ENCODE measurements around the gene C1QTNF7.

The C1QTNF7 gene, protein sequence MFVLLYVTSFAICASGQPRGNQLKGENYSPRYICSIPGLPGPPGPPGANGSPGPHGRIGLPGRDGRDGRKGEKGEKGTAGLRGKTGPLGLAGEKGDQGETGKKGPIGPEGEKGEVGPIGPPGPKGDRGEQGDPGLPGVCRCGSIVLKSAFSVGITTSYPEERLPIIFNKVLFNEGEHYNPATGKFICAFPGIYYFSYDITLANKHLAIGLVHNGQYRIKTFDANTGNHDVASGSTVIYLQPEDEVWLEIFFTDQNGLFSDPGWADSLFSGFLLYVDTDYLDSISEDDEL

GRCh38 chr4:15427701-15428100 is at the start of gene C1QTNF7:
Gene C1QTNF7 (plus strand): TSS chr4:15428033. CDS start chr4:15435744, 7,711 bp downstream.
- no peak for DNase-seq (ENCODE audit: low read depth in 2 of 2)

GRCh38 chr4:15378062-15378461 is 49.8 kb upstream of the C1QTNF7 start:
- no peak for DNase-seq (ENCODE audit: low read depth in 2 of 2)

GRCh38 chr4:15378493-15378892 is 49.3 kb upstream of the C1QTNF7 start:
- DNase-seq (ENCODE audit: low read depth in 2 of 2) = no peak

DNA sequence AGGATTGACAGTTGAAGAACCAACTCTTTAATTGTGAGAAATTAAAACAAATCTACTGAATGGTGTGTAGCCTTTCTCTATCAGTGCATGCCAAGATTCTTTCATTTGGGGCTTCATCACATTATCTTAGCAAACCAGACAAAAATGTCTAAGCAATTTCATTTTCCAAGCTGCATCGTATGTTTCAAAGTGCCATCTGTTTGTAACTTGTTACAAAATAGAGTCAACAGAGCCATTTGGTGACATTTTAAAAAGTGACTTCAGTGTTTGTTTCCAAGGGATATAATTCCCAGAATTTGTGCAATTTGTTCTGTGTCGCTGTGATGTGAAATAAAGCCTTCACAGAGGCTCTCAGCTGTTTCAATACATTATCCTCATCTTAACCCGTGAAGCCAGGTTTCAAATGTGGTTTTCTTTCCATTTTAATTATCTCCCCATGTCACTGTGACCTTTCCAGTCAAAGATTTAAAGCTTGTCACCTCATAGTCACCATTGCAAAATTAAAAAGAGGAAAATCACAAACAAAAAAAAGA is 46.0 kb upstream of the C1QTNF7 start:
- no peak for DNase-seq (ENCODE audit: low read depth in 2 of 2)

GRCh38 chr4:15382669-15383273 is 45.1 kb upstream of the C1QTNF7 start:
- DNase-seq (ENCODE audit: low read depth in 2 of 2) = no peak

DNA sequence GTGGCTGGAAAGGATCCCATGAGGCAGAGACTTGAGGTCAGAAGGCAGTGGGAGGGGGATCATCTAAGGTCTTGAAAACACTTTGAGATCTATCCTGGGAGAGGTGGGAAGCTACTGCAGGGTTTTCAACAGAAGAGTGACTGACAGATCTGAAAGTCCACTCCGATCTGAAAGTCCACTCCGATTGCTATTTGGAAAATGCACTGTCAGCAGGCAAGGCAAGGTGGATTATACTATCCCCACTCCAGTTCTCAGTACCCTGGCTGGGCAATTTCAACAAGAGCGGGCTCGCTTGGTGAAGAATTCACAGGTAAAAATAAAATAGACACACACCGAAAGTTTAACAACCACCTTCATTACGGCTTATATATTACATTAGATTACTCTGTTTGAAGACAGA is 42.3 kb upstream of the C1QTNF7 start:
- no peak for DNase-seq (ENCODE audit: low read depth in 2 of 2)

GRCh38 chr4:15385928-15386327 is 41.9 kb upstream of the C1QTNF7 start:
- no peak for DNase-seq (ENCODE audit: low read depth in 2 of 2)

DNA sequence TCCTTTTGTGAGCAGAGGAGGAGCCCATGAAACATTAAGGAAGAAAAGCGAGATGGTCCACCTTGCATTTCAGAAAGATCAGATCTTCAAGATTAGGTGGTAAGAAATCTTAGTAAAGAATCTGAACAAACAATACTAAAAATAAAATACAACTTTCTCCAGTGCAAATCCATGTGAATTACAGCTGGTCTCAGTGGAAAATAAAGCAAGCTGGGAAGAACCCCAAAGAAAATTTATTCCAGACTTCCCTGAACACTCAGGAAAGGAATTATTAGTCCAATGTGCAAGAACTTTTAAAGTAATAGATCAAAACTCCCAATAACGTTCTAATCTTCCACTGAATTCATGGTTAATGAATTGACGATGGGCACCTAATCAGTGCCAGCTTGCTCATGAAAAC is 37.3 kb upstream of the C1QTNF7 start:
- no peak for DNase-seq (ENCODE audit: low read depth in 2 of 2)

- no peak for DNase-seq (ENCODE audit: low read depth in 2 of 2)
Measured at GRCh38 chr4:15392053-15392805, 35.6 kb upstream of the C1QTNF7 start.

DNA sequence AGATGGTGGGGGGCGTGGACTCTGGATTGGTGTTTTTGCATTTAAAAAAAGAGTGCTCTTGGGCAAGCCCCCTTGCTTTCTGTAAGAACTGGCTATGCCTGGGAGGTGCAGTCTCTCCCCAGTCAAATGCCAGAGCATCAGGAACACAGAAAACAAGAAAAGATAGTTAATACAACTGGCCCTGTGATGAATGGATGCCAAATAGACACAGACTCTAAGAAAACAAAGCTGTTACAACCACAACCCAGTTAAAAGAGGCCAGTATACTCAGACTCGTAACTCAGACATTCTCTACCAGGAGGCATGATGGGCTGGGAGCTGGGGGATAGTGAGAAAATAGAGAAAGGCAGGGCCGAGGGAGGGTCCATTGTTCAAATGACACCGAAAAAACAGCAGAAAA is 32.5 kb upstream of the C1QTNF7 start:
- no peak for DNase-seq (ENCODE audit: low read depth in 2 of 2)

DNA sequence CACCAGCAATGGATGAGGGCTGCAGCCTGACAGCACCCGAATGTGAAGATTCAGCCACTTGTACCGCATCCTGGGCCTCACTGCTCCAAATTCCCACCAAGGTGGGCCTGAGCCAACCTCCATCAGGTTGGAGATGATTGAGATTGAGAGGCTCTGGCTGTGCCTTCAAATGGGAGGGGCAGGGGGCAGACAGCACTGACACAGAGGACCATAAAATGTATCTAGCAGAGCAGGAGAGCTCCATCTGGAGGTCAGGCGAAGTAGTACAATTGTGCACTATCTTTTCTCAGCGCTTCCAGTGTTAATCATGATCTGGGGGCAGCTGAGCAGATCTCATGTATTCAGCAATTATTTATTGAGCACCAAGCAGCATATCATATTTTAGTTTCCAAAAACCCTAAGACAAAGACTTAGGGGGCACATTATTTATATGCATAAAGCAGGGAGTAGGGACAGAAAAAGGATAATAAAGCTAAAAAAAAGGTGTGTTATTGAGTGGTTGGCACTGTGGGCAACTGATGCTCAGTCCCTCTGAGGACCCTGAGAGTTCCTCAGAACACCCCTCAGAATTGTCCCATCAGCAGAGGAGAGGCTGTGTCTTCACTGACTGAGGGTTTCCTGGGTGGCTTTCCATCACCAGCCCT is 31.6 kb upstream of the C1QTNF7 start:
- no peak for DNase-seq (ENCODE audit: low read depth in 2 of 2)

DNA sequence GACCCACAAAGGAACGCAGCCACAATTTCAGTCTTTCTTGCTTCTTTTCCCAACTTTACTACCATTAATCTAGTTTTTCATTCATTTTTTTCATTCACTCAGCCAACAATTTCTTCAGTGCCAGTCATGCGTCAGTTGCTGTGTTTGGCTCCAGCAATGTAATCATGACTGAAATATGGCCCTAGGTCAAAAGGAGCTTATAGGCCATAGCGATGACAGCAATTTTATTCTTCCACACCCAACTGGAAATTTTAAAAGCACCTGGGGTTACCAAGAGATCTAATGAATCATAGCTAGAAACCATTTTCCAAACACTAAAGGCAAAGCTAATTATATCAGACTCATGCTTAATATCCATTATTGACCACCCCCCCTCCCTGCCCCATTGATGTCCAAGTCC is 29.8 kb upstream of the C1QTNF7 start:
- no peak for DNase-seq (ENCODE audit: low read depth in 2 of 2)

- no peak for DNase-seq (ENCODE audit: low read depth in 2 of 2)
Measured at GRCh38 chr4:15398732-15399131, 29.1 kb upstream of the C1QTNF7 start.

- DNase-seq (ENCODE audit: low read depth in 2 of 2) = no peak
Measured at GRCh38 chr4:15400226-15400625, 27.6 kb upstream of the C1QTNF7 start.

DNA sequence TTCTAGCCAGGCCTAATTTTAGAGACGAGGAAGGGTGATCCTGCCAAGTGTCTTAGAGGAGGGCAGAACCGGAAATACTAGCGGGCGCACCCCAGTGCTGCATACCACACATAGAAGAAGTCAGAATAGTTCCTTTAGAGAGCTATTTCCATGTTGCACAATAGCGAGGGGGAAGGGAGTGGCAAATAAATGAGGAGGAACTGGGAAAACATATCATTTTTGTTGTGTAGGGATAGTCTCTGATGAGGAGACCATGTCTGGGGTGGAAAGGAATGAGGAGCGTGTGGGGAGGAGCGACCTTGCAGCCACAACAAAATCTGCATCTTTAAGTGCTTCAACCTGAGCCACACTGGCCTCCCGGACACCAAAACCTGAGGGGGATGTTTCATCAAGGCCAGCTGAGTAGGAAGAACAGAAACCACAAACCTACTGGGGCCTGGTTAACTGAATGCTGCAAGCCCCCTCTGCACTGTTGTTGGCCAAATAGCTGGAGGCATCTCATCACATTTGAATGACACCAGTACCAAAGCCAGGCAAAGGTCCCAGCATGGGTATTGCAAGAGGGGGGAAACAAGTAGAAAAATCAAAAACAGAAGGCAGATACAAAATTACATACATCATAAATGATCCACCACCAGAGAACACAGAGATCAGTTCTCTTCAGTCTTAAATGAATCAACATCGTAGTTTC is 26.7 kb upstream of the C1QTNF7 start:
- no peak for DNase-seq (ENCODE audit: low read depth in 2 of 2)

GRCh38 chr4:15402146-15402545 is 25.7 kb upstream of the C1QTNF7 start:
- no peak for DNase-seq (ENCODE audit: low read depth in 2 of 2)

- no peak for DNase-seq (ENCODE audit: low read depth in 2 of 2)
Measured at GRCh38 chr4:15402974-15403373, 24.9 kb upstream of the C1QTNF7 start.

DNA sequence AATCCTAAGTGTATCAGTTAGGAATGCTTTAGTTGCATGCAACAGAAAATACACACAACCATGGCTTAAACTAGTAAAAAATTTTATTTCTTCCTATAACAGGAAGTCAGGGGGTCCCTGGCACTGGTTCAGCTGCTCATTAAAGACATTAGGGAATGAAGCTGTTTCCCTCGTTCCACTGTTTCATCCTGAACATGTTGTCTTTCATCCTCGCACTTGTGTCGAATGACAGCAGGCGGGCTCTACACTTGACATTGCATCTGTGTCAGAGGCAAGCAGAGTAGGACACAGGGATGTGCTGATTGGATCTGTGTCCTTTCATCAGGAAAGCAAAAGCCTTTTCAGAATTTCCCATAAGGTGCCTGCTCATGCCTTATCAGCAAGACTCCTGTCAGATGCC is 22.8 kb upstream of the C1QTNF7 start:
- DNase-seq (ENCODE audit: low read depth in 2 of 2) = no peak

- no peak for DNase-seq (ENCODE audit: low read depth in 2 of 2)
Measured at GRCh38 chr4:15410750-15411149, 17.1 kb upstream of the C1QTNF7 start.

DNA sequence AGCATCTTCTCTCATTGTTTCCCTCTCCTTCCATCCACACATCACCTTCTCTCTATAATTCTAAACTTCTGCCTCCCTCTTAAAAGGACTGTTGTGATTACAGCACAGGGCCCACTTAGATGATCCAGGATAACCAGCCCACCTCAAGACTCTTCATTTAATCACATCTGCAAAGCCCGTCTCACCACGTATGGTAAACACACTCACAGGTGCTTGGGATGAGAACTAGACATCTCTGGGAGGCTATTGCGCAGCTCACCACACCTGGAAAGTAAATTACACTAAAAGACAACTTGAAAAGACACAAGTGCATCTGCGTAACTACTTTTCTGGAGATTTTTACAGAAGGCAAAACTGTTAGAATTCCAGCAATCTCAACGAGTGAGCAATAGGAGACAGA is 15.4 kb upstream of the C1QTNF7 start:
- DNase-seq (ENCODE audit: low read depth in 2 of 2) = no peak

- DNase-seq (ENCODE audit: low read depth in 2 of 2) = no peak
Measured at GRCh38 chr4:15413010-15413622, 14.7 kb upstream of the C1QTNF7 start.

Data from activated CD8-positive, alpha-beta memory T cell treated with anti-CD3 and anti-CD28 coated beads for 4 hours (primary cell).